Stimulated activated CD8-positive, alpha-beta memory T cell treated with anti-CD3 and anti-CD28 coated beads, Interleukin-4, amount 100 ng/mL, for 24 hours (primary cell): ENCODE measurements around the gene SNURF.
A peak's percentile ranks its signal among the peaks of the same experiment; 100 is the strongest.
"Not testable (repeated sequence)": the region's sequence is repeated elsewhere in the genome, so short reads cannot be mapped to it uniquely, and the experiment has no call there.

Source experiments
- DNase-seq: peaks from one replicate; pipeline ENCODE4 v3.0.0-alpha.2; 2020; ENCODE audit warnings: low read depth

Gene SNURF, protein sequence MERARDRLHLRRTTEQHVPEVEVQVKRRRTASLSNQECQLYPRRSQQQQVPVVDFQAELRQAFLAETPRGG

GRCh38 chr15:24954783-24955530 lies at the start of gene SNURF, which contains the start of gene SNRPN:
SNURF (plus strand) TSS chr15:24954987; CDS start chr15:24955049, 62 bp downstream.
SNRPN (plus strand) TSS chr15:24954987; CDS start chr15:24974454, 19,467 bp downstream.
- DNase-seq: peak; percentile 55

DNA sequence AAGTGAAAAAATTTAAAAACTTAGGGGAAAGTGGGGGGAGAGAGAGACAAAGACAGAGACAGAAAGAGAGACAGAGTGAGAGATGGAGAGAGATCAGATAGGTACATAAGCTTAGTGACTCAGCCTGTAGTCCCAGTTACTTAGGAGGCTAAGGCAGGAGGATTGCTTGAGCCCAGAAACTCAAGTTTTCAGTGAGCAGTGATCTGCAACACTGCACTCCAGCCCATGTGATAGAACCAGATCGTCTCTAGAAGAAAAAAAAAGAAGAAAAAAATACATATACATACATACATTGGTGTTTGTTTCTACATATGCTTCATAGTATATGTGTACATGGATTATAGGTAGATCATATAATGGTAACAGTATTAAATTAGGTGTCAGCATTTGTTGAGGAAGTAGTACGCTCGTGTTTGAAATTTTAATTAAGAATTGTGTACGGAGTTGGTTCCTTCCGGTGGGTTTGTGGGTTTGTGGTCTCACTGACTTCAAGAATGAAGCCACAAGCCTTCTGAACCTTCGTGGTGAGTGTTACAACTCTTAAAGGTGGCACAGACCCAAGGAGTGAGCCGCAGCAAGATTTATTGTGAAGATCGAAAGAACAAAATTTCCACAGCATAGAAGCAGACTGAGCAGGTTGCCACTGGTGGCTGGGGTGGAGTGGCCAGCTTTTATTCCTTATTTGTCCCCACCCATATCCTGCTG lies 38.3 kb upstream of the SNURF start:
- no peak for DNase-seq

- DNase-seq: no peak
Measured at GRCh38 chr15:24917431-24917830, 37.4 kb upstream of the SNURF start.

DNA sequence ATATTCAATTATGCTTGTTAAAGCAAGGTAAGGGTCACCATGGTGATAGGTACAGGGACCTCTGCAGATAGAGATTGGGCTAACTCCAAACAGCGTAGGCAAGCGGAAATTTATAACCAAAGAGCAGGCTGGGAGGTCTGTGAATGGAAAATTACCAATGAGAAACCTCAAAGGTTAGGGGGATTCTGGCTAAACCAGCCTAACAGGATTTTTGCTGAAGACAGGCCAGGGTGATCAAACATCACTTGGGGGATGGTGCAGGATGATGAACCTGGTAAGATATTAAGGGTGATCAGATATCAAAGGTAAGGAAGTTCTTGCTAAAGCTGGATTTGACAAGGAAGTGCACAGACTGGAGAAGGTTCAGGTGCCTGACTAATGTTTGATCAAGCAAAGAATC lies 35.3 kb upstream of the SNURF start:
- DNase-seq: no peak

DNA sequence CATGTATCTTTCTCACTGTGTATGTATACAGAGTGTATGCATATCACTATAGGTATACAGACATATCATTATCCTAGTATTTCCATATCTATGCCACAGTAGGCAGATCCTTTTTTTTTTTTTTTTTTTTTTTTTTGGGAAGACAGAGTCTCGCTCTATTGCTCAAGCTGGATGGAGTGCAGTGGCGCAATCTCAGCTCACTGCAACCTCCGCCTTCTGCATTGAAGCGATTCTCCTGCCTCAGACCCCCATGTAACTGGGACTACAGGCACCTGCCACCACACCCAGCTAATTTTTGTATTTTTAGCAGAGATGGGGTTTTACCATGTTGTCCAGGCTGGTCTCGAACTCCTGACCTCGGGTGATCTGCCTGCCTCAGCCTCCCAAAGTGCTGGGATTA lies 32.0 kb upstream of the SNURF start:
- DNase-seq: not testable (repeated sequence)

DNA sequence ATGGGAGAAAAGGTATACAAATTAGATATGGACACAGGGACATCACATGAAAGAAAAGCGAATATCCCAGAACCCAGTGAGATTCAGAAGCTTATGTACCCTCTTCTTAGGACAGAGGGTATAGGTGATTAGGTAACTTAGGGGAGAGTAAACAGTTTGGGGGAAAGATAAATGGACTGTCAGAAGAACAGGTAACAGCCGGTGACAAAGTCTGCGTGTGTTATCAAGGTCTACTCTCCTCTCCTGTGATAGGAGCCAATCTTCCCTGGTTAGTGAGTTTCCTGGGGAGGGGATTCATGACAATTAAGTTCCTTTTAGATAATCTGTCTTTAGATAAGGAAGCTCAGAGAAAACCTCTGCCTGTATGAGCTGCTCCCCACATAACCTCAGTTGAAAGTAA lies 30.6 kb upstream of the SNURF start:
- no peak for DNase-seq

GRCh38 chr15:24924621-24925020 lies 30.2 kb upstream of the SNURF start:
- DNase-seq: no peak

- DNase-seq: not testable (repeated sequence)
Measured at GRCh38 chr15:24931874-24932732, 22.7 kb upstream of the SNURF start.

- no peak for DNase-seq
Measured at GRCh38 chr15:24933716-24934115, 21.1 kb upstream of the SNURF start.

GRCh38 chr15:24938224-24938623 lies 16.6 kb upstream of the SNURF start:
- DNase-seq: not testable (repeated sequence)

- DNase-seq: no peak
Measured at GRCh38 chr15:24940236-24940635, 14.6 kb upstream of the SNURF start.

- no peak for DNase-seq
Measured at GRCh38 chr15:24943361-24943760, 11.4 kb upstream of the SNURF start.

GRCh38 chr15:24944954-24945353 lies 9.8 kb upstream of the SNURF start:
- no peak for DNase-seq

DNA sequence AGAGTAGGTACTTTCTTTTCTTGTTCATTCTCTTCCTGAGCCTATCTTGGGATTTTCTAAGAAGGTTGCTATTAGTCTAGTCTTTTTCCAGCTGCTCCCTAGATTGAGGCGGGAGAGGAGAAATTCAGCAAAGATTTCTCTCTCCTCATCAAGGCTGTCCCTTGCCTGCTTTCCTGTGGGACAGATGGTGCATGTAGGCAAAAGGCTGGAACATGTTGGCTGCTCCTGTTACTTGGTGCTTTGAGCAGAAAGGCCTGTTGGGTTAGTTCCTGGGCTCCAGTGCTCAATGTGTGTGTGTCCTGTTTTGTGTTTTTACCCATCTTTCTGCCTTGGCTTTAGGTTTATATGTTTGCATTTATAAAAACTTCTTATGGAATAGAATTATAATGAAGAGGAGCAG lies 9.1 kb upstream of the SNURF start:
- no peak for DNase-seq

GRCh38 chr15:24948495-24948894 lies 6.3 kb upstream of the SNURF start:
- no peak for DNase-seq

- no peak for DNase-seq
Measured at GRCh38 chr15:24955531-24955921, 739 bp downstream of the SNURF start.

- DNase-seq: peak; percentile 19
Measured at GRCh38 chr15:24956111-24956838, 1.5 kb downstream of the SNURF start.

DNA sequence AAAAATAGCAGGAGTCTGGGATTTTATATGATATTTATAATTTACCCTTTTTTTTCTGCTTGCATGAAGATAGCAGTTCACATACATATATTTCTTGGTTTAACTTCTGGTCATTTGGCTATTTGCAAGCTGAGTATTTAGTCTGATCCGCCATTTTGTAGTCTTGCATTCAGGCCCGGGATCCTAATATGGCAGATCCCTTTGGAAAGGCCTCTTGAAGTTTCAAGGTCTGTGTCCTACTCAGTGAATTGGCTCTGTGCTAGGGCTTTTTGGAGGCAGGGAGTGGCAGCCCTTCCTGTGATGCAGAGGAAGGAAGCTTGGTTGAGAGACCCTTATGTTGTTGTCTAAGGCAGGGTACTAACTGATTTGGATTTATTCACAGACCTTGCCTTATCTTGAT lies 2.9 kb downstream of the SNURF start:
- DNase-seq: no peak

- no peak for DNase-seq
Measured at GRCh38 chr15:24961967-24962366, 7.2 kb downstream of the SNURF start.

- DNase-seq: no peak
Measured at GRCh38 chr15:24962880-24963279, 8.1 kb downstream of the SNURF start.

DNA sequence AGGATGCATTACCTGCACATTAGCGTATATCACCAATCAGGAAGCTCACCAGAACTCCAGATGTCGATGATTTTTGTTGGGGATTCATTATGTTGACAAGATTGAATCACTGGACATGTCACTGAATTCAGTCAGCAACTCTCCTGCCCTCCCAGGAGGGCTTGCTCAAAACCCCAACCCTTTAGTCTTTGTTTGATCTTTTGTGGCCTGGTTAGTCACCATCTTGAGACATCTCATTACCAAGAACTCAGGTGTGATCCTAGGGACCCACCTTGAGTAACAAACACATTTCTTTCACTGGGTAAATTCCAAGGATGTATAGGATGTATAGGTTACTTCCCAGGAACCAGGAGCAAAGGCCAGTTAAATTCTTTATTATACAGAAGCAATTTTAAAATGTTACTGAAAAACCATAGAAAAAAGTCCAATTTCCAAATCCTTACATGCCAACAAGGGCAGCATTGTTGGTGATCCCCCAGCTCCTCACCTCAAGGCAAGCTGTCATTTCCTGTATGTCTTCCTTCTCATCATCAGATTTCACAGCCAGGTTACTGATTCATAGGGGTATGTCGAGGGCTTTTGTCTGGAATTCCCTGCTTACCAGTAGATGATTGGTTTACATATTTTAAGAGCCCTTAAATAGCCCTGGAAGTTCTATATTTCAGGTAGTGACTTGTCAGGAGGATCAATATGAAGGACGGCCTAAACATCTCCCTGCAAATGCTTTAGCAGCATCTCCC lies 11.7 kb downstream of the SNURF start:
- no peak for DNase-seq
